ENCODE measurements around the gene HDGF. TPM values are rescaled to one million over a fixed set of nuclear protein-coding genes. Genes with fewer than 3 reads are reported as not detected.

Gene HDGF
- total RNA-seq, 2 experiments from 2014 or later: 60.8 TPM

GRCh38 chr1:156756355-156756754 lies 4.9 kb upstream of the HDGF start:
- Mint-ChIP-seq H3K9me3 (no peaks in the 10 kb centered on the region), H3K36me3 (ENCODE audit: low read depth) (peaks cover 9% of the 10 kb centered on the region), H3K27me3 (no peaks in the 10 kb centered on the region), H3K4me1 (ENCODE audit: low read depth) (peaks cover 29% of the 10 kb centered on the region), H3K4me3 (no peak overlapping the region), H3K27ac (no peak overlapping the region)
- Histone ChIP-seq H3K27me3 (ENCODE audit: control insufficient read depth in 1 of 2, insufficient read depth in 2 of 2, low read length in 2 of 2) (no peaks in the 10 kb centered on the region), H3K9me3 (ENCODE audit: control insufficient read depth in 1 of 2, insufficient read depth in 1 of 2, low read length in 2 of 2) (no peaks in the 10 kb centered on the region), H3K4me1 (ENCODE audit: insufficient read depth, low read length) (peaks cover 11% of the 10 kb centered on the region), H3K4me3 (ENCODE audit: low read length) (no peak overlapping the region), H3K27ac (ENCODE audit: low read depth in 1 of 2, low read length in 2 of 2) (no peak overlapping the region), H3K36me3 (ENCODE audit: insufficient read depth, low read length) (no peaks in the 10 kb centered on the region)
- intact Hi-C loops (cut with DNase I, micrococcal nuclease): no loop called here
- ChIA-PET CTCF (interaction anchor here (1.5 to 2.2 kb wide), 2 partner anchors 30 to 67 kb away, joined by 7 to 9 read pairs; no protein-coding TSS in a partner anchor), POLR2A (interaction anchor here (0.7 to 1.1 kb wide), 6 partner anchors 9 to 34 kb away, joined by 3 to 5 read pairs (median 4); partner anchors contain the start of genes ISG20L2, METTL25B, MRPL24 and PRCC)
- ATAC-seq (ENCODE audit: poor library complexity) (no peak), DNase-seq (no peak)
- TF ChIP-seq CTCF (IDR thresholded peaks at IDR 0.05): no peak

GRCh38 chr1:156755527-156755950 lies 4.1 kb upstream of the HDGF start:
- CTCF ChIA-PET: interaction anchor here (1.5 to 2.2 kb wide), 2 partner anchors 29 to 66 kb away, joined by 7 to 9 read pairs; no protein-coding TSS in a partner anchor
- intact Hi-C loops (cut with DNase I, micrococcal nuclease): no loop called here
- Mint-ChIP-seq H3K27me3 (no peaks in the 10 kb centered on the region), H3K9me3 (no peaks in the 10 kb centered on the region), H3K4me1 (ENCODE audit: low read depth) (peaks cover 32% of the 10 kb centered on the region), H3K4me3 (peak overlapping the region; percentile 20), H3K27ac (no peak overlapping the region), H3K36me3 (ENCODE audit: low read depth) (peaks cover 12% of the 10 kb centered on the region)
- Histone ChIP-seq H3K27me3 (ENCODE audit: control insufficient read depth in 1 of 2, insufficient read depth in 2 of 2, low read length in 2 of 2) (no peaks in the 10 kb centered on the region), H3K27ac (ENCODE audit: low read depth in 1 of 2, low read length in 2 of 2) (no peak overlapping the region), H3K4me3 (ENCODE audit: low read length) (no peak overlapping the region), H3K36me3 (ENCODE audit: insufficient read depth, low read length) (no peaks in the 10 kb centered on the region), H3K9me3 (ENCODE audit: control insufficient read depth in 1 of 2, insufficient read depth in 1 of 2, low read length in 2 of 2) (no peaks in the 10 kb centered on the region), H3K4me1 (ENCODE audit: insufficient read depth, low read length) (peaks cover 14% of the 10 kb centered on the region)
- POLR2A ChIA-PET: interaction anchor here (1.1 to 1.5 kb wide), 2 partner anchors 8 to 29 kb away, joined by 3 read pairs; no protein-coding TSS in a partner anchor
- DNase-seq: no peak
- ATAC-seq (ENCODE audit: poor library complexity): no peak
- no peak for TF ChIP-seq CTCF (IDR thresholded peaks at IDR 0.05)

- Histone ChIP-seq H3K27me3 (ENCODE audit: control insufficient read depth in 1 of 2, insufficient read depth in 2 of 2, low read length in 2 of 2) (no peaks in the 10 kb centered on the region), H3K9me3 (ENCODE audit: control insufficient read depth in 1 of 2, insufficient read depth in 1 of 2, low read length in 2 of 2) (no peaks in the 10 kb centered on the region), H3K4me3 (ENCODE audit: low read length) (no peak overlapping the region), H3K4me1 (ENCODE audit: insufficient read depth, low read length) (peaks cover 27% of the 10 kb centered on the region), H3K36me3 (ENCODE audit: insufficient read depth, low read length) (no peaks in the 10 kb centered on the region), H3K27ac (ENCODE audit: low read depth in 1 of 2, low read length in 2 of 2) (no peak overlapping the region)
- no peaks in the 10 kb centered on the region for H3K27me3 Mint-ChIP-seq
- H3K9me3 Mint-ChIP-seq: no peaks in the 10 kb centered on the region
- ChIA-PET POLR2A (interaction anchor here (1.5 kb wide), 1 partner anchor 28 kb away, joined by 3 read pairs; no protein-coding TSS in a partner anchor), CTCF (no interaction called here)
- DNase-seq (no peak), ATAC-seq (ENCODE audit: poor library complexity) (no peak)
- peak overlapping the region; percentile 56 for H3K4me3 Mint-ChIP-seq
- intact Hi-C loops (cut with DNase I, micrococcal nuclease): no loop called here
- H3K4me1 Mint-ChIP-seq (ENCODE audit: low read depth): peaks cover 45% of the 10 kb centered on the region
- peaks cover 17% of the 10 kb centered on the region for H3K36me3 Mint-ChIP-seq (ENCODE audit: low read depth)
- no peak for TF ChIP-seq CTCF (IDR thresholded peaks at IDR 0.05)
- H3K27ac Mint-ChIP-seq: no peak overlapping the region
These were observed 2.7 kb upstream of the HDGF start for GRCh38 chr1:156754219-156754618.
